Stimulated activated CD8-positive, alpha-beta memory T cell treated with anti-CD3 and anti-CD28 coated beads, Interleukin-15, amount 100 ng/mL, for 4 hours (primary cell): ENCODE results near the gene CNTN1.

Source experiments
- DNase-seq, 2 donors: peaks; one replicate each; pipeline ENCODE4 v3.0.0-alpha.2; 2020; ENCODE audit warnings: low read depth in 2 of 2

Gene CNTN1

GRCh38 chr12:41120211-41120610, 428.0 kb downstream of the CNTN1 start:
- no peak for DNase-seq

GRCh38 chr12:41121374-41121773, 429.1 kb downstream of the CNTN1 start:
- no peak for DNase-seq
